ENCODE measurements around the gene PARD3B. TPM values are rescaled to one million over a fixed set of nuclear protein-coding genes. Genes with fewer than 3 reads are reported as not detected.

The PARD3B gene
- polyA plus RNA-seq, 3 donors: not detected

- Histone ChIP-seq H4K20me1 (ENCODE audit: insufficient read depth, low read length) (no peaks in the 10 kb centered on the region), H2AFZ (ENCODE audit: insufficient read depth, low read depth, low read length, poor library complexity, severe bottlenecking) (no peak overlapping the region), H3K9me3 (replicated peaks in 1 of 2; ENCODE audit: control insufficient read depth in 1 of 2, insufficient read depth in 1 of 2, low read length in 2 of 2) (no peaks in the 10 kb centered on the region), H3K36me3 (replicated peaks in 1 of 2; ENCODE audit: control insufficient read depth in 1 of 2, insufficient read depth in 2 of 2, low read length in 2 of 2) (no peaks in the 10 kb centered on the region), H3K79me2 (ENCODE audit: insufficient read depth, low read length) (no peaks in the 10 kb centered on the region), H3K4me2 (replicated peaks; ENCODE audit: extremely low read depth, low read length, poor library complexity, severe bottlenecking) (no peak overlapping the region), H3K27ac (ENCODE audit: low read depth in 1 of 2, low read length in 2 of 2) (no peak overlapping the region), H3K9ac (ENCODE audit: insufficient read depth, low read length, poor library complexity, severe bottlenecking) (no peak overlapping the region), H3K27me3 (ENCODE audit: control insufficient read depth in 2 of 2, insufficient read depth in 2 of 2, low read length in 2 of 2) (no peaks in the 10 kb centered on the region), H3K4me1 (ENCODE audit: control insufficient read depth in 1 of 2, insufficient read depth in 2 of 2, low read length in 2 of 2) (no peaks in the 10 kb centered on the region), H3K4me3 (replicated peaks in 1 of 3; ENCODE audit: low read depth in 2 of 3, low read length in 3 of 3) (no peak overlapping the region)
- no peak for DNase-seq
- Mint-ChIP-seq H3K27ac (no peak overlapping the region), H3K27me3 (ENCODE audit: low read depth in 3 of 3) (no peaks in the 10 kb centered on the region), H3K4me1 (peaks cover 4% of the 10 kb centered on the region), H3K9me3 (peaks cover 0 to 6% (median 0%) of the 10 kb centered on the region in 7 donors), H3K36me3 (no peaks in the 10 kb centered on the region), H3K4me3 (no peak overlapping the region)
- no peak for TF ChIP-seq CTCF (IDR thresholded peaks at IDR 0.05)
- intact Hi-C loops (cut with micrococcal nuclease): no loop called here
- WGBS (ENCODE audit: insufficient coverage): 97% methylated on average over 4 of the region's 5 CpGs
Measured at GRCh38 chr2:205481861-205482260, 936.6 kb downstream of the PARD3B start.

GRCh38 chr2:205482399-205483081 lies 937.3 kb downstream of the PARD3B start:
- Mint-ChIP-seq H3K4me1 (peaks cover 4% of the 10 kb centered on the region), H3K36me3 (no peaks in the 10 kb centered on the region), H3K4me3 (no peak overlapping the region), H3K27ac (no peak overlapping the region), H3K9me3 (peaks cover 0 to 6% (median 0%) of the 10 kb centered on the region in 7 donors), H3K27me3 (ENCODE audit: low read depth in 3 of 3) (no peaks in the 10 kb centered on the region)
- Histone ChIP-seq H3K4me2 (replicated peaks; ENCODE audit: extremely low read depth, low read length, poor library complexity, severe bottlenecking) (no peak overlapping the region), H3K79me2 (ENCODE audit: insufficient read depth, low read length) (no peaks in the 10 kb centered on the region), H3K27me3 (ENCODE audit: control insufficient read depth in 2 of 2, insufficient read depth in 2 of 2, low read length in 2 of 2) (no peaks in the 10 kb centered on the region), H3K4me1 (ENCODE audit: control insufficient read depth in 1 of 2, insufficient read depth in 2 of 2, low read length in 2 of 2) (no peaks in the 10 kb centered on the region), H2AFZ (ENCODE audit: insufficient read depth, low read depth, low read length, poor library complexity, severe bottlenecking) (no peak overlapping the region), H4K20me1 (ENCODE audit: insufficient read depth, low read length) (no peaks in the 10 kb centered on the region), H3K27ac (ENCODE audit: low read depth in 1 of 2, low read length in 2 of 2) (no peak overlapping the region), H3K9me3 (replicated peaks in 1 of 2; ENCODE audit: control insufficient read depth in 1 of 2, insufficient read depth in 1 of 2, low read length in 2 of 2) (no peaks in the 10 kb centered on the region), H3K36me3 (replicated peaks in 1 of 2; ENCODE audit: control insufficient read depth in 1 of 2, insufficient read depth in 2 of 2, low read length in 2 of 2) (no peaks in the 10 kb centered on the region), H3K4me3 (replicated peaks in 1 of 3; ENCODE audit: low read depth in 2 of 3, low read length in 3 of 3) (no peak overlapping the region), H3K9ac (ENCODE audit: insufficient read depth, low read length, poor library complexity, severe bottlenecking) (no peak overlapping the region)
- TF ChIP-seq CTCF (IDR thresholded peaks at IDR 0.05): no peak
- intact Hi-C loops (cut with micrococcal nuclease): no loop called here
- 90% methylated on average over 2 of the region's 8 CpGs for whole genome bisulfite sequencing (ENCODE audit: insufficient coverage)
- DNase-seq: no peak

Data from CD14-positive monocyte (primary cell).